G401.6 (cell line): ENCODE data around the gene HTRA1.

Experiments used
- FAIRE-seq: peaks from 2 replicates; lab custom pipeline; 2012; peaks lifted over from hg19 to GRCh38; lab: Jason Lieb, UNC

Gene HTRA1

GRCh38 chr10:122455376-122456079 is 5.8 kb upstream of the HTRA1 start:
- no peak for FAIRE-seq

GRCh38 chr10:122457934-122458333 is 3.4 kb upstream of the HTRA1 start:
- FAIRE-seq = no peak

- no peak for FAIRE-seq
Observed at GRCh38 chr10:122458693-122459092, 2.7 kb upstream of the HTRA1 start.

- no peak for FAIRE-seq
Observed at GRCh38 chr10:122459561-122460273, 1.6 kb upstream of the HTRA1 start.

- FAIRE-seq = no peak
Observed at GRCh38 chr10:122460891-122461293, 461 bp upstream of the HTRA1 start.

GRCh38 chr10:122461729-122462532 is 578 bp downstream of the HTRA1 start:
- FAIRE-seq = no peak

GRCh38 chr10:122462533-122463465 is 1.4 kb downstream of the HTRA1 start:
- no peak for FAIRE-seq

GRCh38 chr10:122463466-122464249 is 2.3 kb downstream of the HTRA1 start:
- no peak for FAIRE-seq

- FAIRE-seq = no peak
Observed at GRCh38 chr10:122464250-122464510, 2.8 kb downstream of the HTRA1 start.

- FAIRE-seq = no peak
Observed at GRCh38 chr10:122464586-122464985, 3.2 kb downstream of the HTRA1 start.

GRCh38 chr10:122465401-122466040 is 4.2 kb downstream of the HTRA1 start:
- FAIRE-seq = no peak

GRCh38 chr10:122466951-122467381 is 5.6 kb downstream of the HTRA1 start:
- FAIRE-seq = no peak

- FAIRE-seq = no peak
Observed at GRCh38 chr10:122467701-122468100, 6.3 kb downstream of the HTRA1 start.

- no peak for FAIRE-seq
Observed at GRCh38 chr10:122468307-122468925, 7.1 kb downstream of the HTRA1 start.

- FAIRE-seq = no peak
Observed at GRCh38 chr10:122468926-122469781, 7.8 kb downstream of the HTRA1 start.

- no peak for FAIRE-seq
Observed at GRCh38 chr10:122469848-122470247, 8.5 kb downstream of the HTRA1 start.

GRCh38 chr10:122471531-122472177 is 10.3 kb downstream of the HTRA1 start:
- no peak for FAIRE-seq

- FAIRE-seq = no peak
Observed at GRCh38 chr10:122473116-122473515, 11.8 kb downstream of the HTRA1 start.
